ENCODE data around the gene LAMB1. TPM values are rescaled to one million over a fixed set of nuclear protein-coding genes. Genes with fewer than 3 reads are reported as not detected.

LAMB1 gene
- total and polyA plus RNA-seq, 12 donors = 33.3 to 145 (median 59.3) TPM

DNA sequence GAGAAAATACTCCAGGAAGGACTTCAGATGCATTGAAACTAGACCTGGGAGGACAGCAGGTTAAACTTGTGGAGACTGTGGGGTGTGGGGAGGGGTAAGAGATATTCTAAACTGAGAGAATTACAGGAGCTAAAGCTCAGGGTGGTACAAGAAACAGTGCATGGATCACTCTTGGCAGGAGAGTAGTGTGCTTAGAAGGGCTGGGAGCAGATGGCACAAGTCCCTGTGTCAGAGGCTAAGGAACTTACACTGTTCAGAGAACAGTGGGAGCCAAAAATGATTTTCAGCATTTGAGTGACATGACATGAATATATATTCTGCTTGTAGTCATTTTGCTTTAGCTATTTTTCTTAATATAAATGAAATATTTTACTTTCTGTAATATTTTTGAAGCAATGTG, 36.0 kb upstream of the LAMB1 start:
- ATAC-seq = no peak
- Histone ChIP-seq H3K9me3 (no peaks in the 10 kb centered on the region), H3K27me3 (no peaks in the 10 kb centered on the region), H3K4me3 (no peak overlapping the region), H3K36me3 (no peaks in the 10 kb centered on the region), H3K4me1 (no peaks in the 10 kb centered on the region), H3K27ac (no peak overlapping the region)
- intact Hi-C loops (cut with DNase I) = no loop called here
- no peak for TF ChIP-seq CTCF (IDR thresholded peaks at IDR 0.05)
- DNase-seq = no peak

GRCh38 chr7:108037741-108038140, 34.8 kb upstream of the LAMB1 start:
- intact Hi-C loops (cut with DNase I) = no loop called here
- 99 to 100% methylated on average over 1 of the region's 1 CpG for WGBS, 2 donors

GRCh38 chr7:108037140-108037539, 34.2 kb upstream of the LAMB1 start:
- Histone ChIP-seq H3K4me3 (no peak overlapping the region), H3K4me1 (no peaks in the 10 kb centered on the region), H3K36me3 (no peaks in the 10 kb centered on the region), H3K27me3 (no peaks in the 10 kb centered on the region), H3K27ac (no peak overlapping the region), H3K9me3 (no peaks in the 10 kb centered on the region)
- ATAC-seq (no peak), DNase-seq (no peak)
- TF ChIP-seq CTCF (IDR thresholded peaks at IDR 0.05) = no peak
- 70 to 80% methylated on average over 3 of the region's 3 CpGs for whole genome bisulfite sequencing, 2 donors
- intact Hi-C loops (cut with DNase I) = no loop called here

More at GRCh38 chr7:108037741-108038140, 34.8 kb upstream of the LAMB1 start:
- ATAC-seq (no peak), DNase-seq (no peak)
- Histone ChIP-seq H3K4me3 (no peak overlapping the region), H3K27me3 (no peaks in the 10 kb centered on the region), H3K9me3 (no peaks in the 10 kb centered on the region), H3K27ac (no peak overlapping the region), H3K36me3 (no peaks in the 10 kb centered on the region), H3K4me1 (no peaks in the 10 kb centered on the region)
- no peak for TF ChIP-seq CTCF (IDR thresholded peaks at IDR 0.05)

DNA sequence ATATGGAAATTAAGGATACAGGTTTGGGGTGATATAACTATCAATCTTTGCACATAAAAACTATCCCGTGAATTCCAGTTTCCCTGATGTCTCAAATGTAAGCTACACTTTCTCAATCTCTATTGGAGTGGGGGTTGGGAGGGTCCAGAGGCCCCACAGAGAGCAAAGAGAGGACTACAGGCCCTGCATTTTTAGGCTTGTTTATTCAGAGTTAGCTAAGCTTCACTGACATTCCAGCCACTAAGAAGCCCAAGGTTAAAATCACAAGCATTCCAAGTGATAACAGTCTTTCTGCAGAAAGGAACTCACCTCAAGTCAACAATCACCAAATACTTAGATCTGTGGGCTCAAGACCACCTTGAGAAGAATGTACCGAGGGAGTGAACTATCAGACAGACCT, 31.6 kb upstream of the LAMB1 start:
- WGBS, 2 donors = 84% methylated on average over 2 of the region's 2 CpGs
- Histone ChIP-seq H3K4me3 (no peak overlapping the region), H3K27me3 (no peaks in the 10 kb centered on the region), H3K4me1 (no peaks in the 10 kb centered on the region), H3K36me3 (no peaks in the 10 kb centered on the region), H3K27ac (no peak overlapping the region), H3K9me3 (no peaks in the 10 kb centered on the region)
- ATAC-seq = no peak
- intact Hi-C loops (cut with DNase I) = no loop called here
- no peak for TF ChIP-seq CTCF (IDR thresholded peaks at IDR 0.05)
- DNase-seq = no peak
